HepG2 (cell line): ENCODE results near the gene MRPL18. TPM values are rescaled to one million over a fixed set of nuclear protein-coding genes. Genes with fewer than 3 reads are reported as not detected.

ENCODE experiments used
- FOXK1 ChIP-seq: sonication (generic); formaldehyde crosslinking; IDR thresholded peaks from 2 replicates; pipeline ENCODE4 v1.4.0; 2020; ENCODE audit warnings: low read depth, missing genetic modification reagents, borderline replicate concordance
- HNF4A ChIP-seq: sonication (generic); formaldehyde crosslinking; IDR thresholded peaks from 2 replicates; pipeline ENCODE4 v1.4.0; 2020; ENCODE audit warnings: missing genetic modification reagents
- MBNL3 ChIP-seq: fragments of 250-450 bp; sonication (Bioruptor Pico); conservative IDR thresholded peaks from 2 replicates; pipeline ENCODE4 v1.8.0; 2022; ENCODE audit warnings: mild to moderate bottlenecking, inconsistent platforms
- MXD4 ChIP-seq: IDR thresholded peaks from 2 replicates; pipeline ENCODE4 v1.6.1; 2016; ENCODE audit warnings: mild to moderate bottlenecking, missing biosample characterization, missing genetic modification reagents
- RBFOX2 ChIP-seq: fragments of 200-400 bp; formaldehyde crosslinking; IDR thresholded peaks from 2 replicates; pipeline ENCODE4 v1.6.1; 2017; ENCODE audit warnings: low read depth, mild to moderate bottlenecking, low read length
- RBM22 ChIP-seq: fragments of 200-400 bp; formaldehyde crosslinking; optimal IDR thresholded peaks from 2 replicates; pipeline ENCODE3; 2017; ENCODE audit warnings: mild to moderate bottlenecking, low read length, moderate library complexity
- RCOR2 ChIP-seq: IDR thresholded peaks from 2 replicates; pipeline ENCODE4 v1.6.1; 2016; ENCODE audit warnings: missing biosample characterization, missing genetic modification reagents
- REXO4 ChIP-seq: sonication (generic); formaldehyde crosslinking; IDR thresholded peaks from 2 replicates; pipeline ENCODE4 v1.8.0; 2022; ENCODE audit warnings: missing genetic modification reagents, mild to moderate bottlenecking, borderline replicate concordance
- SKI ChIP-seq: fragments of 450-650 bp; IDR thresholded peaks from one replicate; pipeline ENCODE4 v1.6.1; 2018; ENCODE audit warnings: mild to moderate bottlenecking; ENCODE audit not compliant: partially characterized antibody
- TEAD2 ChIP-seq: sonication (generic); formaldehyde crosslinking; IDR thresholded peaks from 2 replicates; pipeline ENCODE4 v1.9.0; 2021; ENCODE audit warnings: missing genetic modification reagents
- TGIF2 ChIP-seq: IDR thresholded peaks from 2 replicates; pipeline ENCODE4 v1.6.1; 2016; ENCODE audit warnings: control low read depth, missing compliant biosample characterization
- ZBTB3 ChIP-seq: sonication (generic); formaldehyde crosslinking; IDR thresholded peaks from 2 replicates; pipeline ENCODE4 v1.4.0; 2020; ENCODE audit warnings: low read depth, mild to moderate bottlenecking, moderate library complexity, missing genetic modification reagents, borderline replicate concordance
- ZNF235 ChIP-seq: sonication (generic); formaldehyde crosslinking; IDR thresholded peaks from 2 replicates; pipeline ENCODE4 v1.8.1; 2023; ENCODE audit warnings: mild to moderate bottlenecking, missing genetic modification reagents, borderline replicate concordance
- ZNF652 ChIP-seq: IDR thresholded peaks from 2 replicates; pipeline ENCODE4 v1.6.1; 2016; ENCODE audit warnings: low read depth, borderline replicate concordance
- polyA plus RNA-seq, 8 experiments: library from polyadenylated mRNA; depleted of rRNA in 3 of 8; stranded (reverse) in 7 of 8; unstranded in 1 of 8; fragments of >200 nt; fragmentation: Illumina TruSeq in 4 of 8; extraction: Trizol in 4 of 8; gene quantifications; 2 replicates each; pipeline versions ENCODE4 v1.2.1 to v1.2.3, GENCODE V29; 2011 to 2016; ENCODE audit warnings: low read depth in 4 of 8, missing spikeins in 1 of 8, mixed read lengths in 1 of 8; ENCODE audit not compliant: insufficient read depth in 1 of 8
- total RNA-seq, 5 experiments: library from RNA; depleted of rRNA; stranded (reverse); fragments of >200 nt; fragmentation: Illumina TruSeq; extraction: Trizol; gene quantifications; 2 replicates each; pipeline ENCODE4 v1.2.3, GENCODE V29; 2016; ENCODE audit warnings: low read depth in 1 of 5
- TF ChIP-seq, protein P1 (sequence below), 2 experiments: fragments of 450-650 bp in 1 of 2; sonication (generic) in 1 of 2; formaldehyde crosslinking in 1 of 2; IDR thresholded peaks; 2 replicates each; pipeline versions ENCODE4 v1.6.1 to v1.8.0; 2016 to 2022; ENCODE audit warnings: antibody characterized with exemption in 1 of 2, mild to moderate bottlenecking in 1 of 2, missing genetic modification reagents in 1 of 2
- TF ChIP-seq, protein P2 (sequence below): sonication (generic); formaldehyde crosslinking; IDR thresholded peaks from 2 replicates; pipeline ENCODE4 v1.5.1; 2020; ENCODE audit warnings: missing genetic modification reagents, mild to moderate bottlenecking, borderline replicate concordance
- TF ChIP-seq, protein P3 (sequence below): sonication (generic); formaldehyde crosslinking; IDR thresholded peaks from 2 replicates; pipeline ENCODE4 v1.8.1; 2023; ENCODE audit warnings: mild to moderate bottlenecking, missing genetic modification reagents, borderline replicate concordance
- TF ChIP-seq, protein P4 (sequence below): sonication (generic); formaldehyde crosslinking; IDR thresholded peaks from 2 replicates; pipeline ENCODE4 v1.8.0; 2022; ENCODE audit warnings: mild to moderate bottlenecking, missing genetic modification reagents; ENCODE audit not compliant: insufficient replicate concordance

Gene MRPL18
- total and polyA plus RNA-seq, 2 of the 13 experiments (the other 11 are each of a cell fraction or from before 2014, with no cell fraction given), result 85.6 to 176 TPM

DNA sequence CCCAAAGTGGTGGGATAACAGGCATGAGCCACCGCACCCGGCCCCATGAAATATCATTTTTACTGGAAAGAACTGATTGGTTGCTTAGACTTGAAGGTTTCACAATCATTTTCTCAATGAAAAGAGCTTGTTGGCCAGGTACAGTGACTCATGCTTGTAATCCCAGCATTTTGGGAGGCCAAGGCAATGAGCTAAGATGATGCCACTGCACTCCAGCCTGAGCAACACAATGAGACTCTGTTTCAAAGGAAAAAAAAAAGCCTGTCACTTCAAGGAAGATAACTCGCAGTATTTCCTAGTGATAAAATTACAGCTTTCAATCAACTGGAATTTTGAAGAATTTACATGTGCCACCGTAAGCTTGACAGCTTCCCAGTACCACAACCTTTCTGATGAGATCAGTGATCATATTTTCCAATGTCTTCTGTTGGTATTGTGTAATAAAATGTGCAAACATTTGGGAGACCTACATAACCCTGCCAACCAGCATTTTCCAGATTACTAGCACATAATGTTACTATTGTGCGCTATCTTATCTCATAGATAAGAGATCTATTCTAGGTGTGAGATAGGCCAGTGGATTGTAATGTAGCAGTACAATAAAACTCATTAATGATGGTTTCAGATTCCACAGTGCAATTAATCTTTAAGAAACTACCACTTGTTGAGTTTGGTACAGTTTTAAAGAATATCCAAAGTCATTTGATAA is 17.0 kb downstream of the MRPL18 start (continued):
- TF ChIP-seq, protein P1, sequence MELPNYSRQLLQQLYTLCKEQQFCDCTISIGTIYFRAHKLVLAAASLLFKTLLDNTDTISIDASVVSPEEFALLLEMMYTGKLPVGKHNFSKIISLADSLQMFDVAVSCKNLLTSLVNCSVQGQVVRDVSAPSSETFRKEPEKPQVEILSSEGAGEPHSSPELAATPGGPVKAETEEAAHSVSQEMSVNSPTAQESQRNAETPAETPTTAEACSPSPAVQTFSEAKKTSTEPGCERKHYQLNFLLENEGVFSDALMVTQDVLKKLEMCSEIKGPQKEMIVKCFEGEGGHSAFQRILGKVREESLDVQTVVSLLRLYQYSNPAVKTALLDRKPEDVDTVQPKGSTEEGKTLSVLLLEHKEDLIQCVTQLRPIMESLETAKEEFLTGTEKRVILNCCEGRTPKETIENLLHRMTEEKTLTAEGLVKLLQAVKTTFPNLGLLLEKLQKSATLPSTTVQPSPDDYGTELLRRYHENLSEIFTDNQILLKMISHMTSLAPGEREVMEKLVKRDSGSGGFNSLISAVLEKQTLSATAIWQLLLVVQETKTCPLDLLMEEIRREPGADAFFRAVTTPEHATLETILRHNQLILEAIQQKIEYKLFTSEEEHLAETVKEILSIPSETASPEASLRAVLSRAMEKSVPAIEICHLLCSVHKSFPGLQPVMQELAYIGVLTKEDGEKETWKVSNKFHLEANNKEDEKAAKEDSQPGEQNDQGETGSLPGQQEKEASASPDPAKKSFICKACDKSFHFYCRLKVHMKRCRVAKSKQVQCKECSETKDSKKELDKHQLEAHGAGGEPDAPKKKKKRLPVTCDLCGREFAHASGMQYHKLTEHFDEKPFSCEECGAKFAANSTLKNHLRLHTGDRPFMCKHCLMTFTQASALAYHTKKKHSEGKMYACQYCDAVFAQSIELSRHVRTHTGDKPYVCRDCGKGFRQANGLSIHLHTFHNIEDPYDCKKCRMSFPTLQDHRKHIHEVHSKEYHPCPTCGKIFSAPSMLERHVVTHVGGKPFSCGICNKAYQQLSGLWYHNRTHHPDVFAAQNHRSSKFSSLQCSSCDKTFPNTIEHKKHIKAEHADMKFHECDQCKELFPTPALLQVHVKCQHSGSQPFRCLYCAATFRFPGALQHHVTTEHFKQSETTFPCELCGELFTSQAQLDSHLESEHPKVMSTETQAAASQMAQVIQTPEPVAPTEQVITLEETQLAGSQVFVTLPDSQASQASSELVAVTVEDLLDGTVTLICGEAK (IDR thresholded peaks at IDR 0.05), result no peak
- TF ChIP-seq, protein P1 (CRISPR knock-in tag; IDR thresholded peaks at IDR 0.05), result no peak
- TF ChIP-seq, protein P2, sequence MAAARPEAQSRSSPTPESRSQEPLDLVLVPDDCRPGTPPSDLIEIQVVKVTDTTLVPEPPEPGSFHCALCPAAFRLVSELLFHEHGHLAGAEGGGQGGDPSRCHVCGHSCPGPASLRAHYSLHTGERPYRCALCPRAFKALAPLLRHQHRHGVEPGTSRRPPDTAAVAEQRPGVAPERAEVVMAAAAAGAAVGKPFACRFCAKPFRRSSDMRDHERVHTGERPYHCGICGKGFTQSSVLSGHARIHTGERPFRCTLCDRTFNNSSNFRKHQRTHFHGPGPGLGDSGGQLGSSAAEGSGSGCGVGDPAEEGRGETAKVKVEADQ, result no peak
- TF ChIP-seq SKI (no peak), MXD4 (CRISPR knock-in tag) (no peak), ZNF652 (CRISPR knock-in tag) (no peak), ZBTB3 (CRISPR knock-in tag) (no peak), ZNF235 (CRISPR knock-in tag) (no peak), RBM22 (no peak), TEAD2 (CRISPR knock-in tag) (no peak), RBFOX2 (no peak), HNF4A (CRISPR knock-in tag) (no peak), FOXK1 (CRISPR knock-in tag) (no peak), REXO4 (CRISPR knock-in tag) (no peak), MBNL3 (no peak), TGIF2 (CRISPR knock-in tag) (no peak), RCOR2 (no peak)
- TF ChIP-seq, protein P3, sequence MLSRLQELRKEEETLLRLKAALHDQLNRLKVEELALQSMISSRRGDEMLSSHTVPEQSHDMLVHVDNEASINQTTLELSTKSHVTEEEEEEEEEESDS (CRISPR knock-in tag), result no peak
- TF ChIP-seq, protein P4, sequence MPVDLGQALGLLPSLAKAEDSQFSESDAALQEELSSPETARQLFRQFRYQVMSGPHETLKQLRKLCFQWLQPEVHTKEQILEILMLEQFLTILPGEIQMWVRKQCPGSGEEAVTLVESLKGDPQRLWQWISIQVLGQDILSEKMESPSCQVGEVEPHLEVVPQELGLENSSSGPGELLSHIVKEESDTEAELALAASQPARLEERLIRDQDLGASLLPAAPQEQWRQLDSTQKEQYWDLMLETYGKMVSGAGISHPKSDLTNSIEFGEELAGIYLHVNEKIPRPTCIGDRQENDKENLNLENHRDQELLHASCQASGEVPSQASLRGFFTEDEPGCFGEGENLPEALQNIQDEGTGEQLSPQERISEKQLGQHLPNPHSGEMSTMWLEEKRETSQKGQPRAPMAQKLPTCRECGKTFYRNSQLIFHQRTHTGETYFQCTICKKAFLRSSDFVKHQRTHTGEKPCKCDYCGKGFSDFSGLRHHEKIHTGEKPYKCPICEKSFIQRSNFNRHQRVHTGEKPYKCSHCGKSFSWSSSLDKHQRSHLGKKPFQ (CRISPR knock-in tag), result no peak
